ENCODE results near the gene SEPTIN1. TPM values are rescaled to one million over a fixed set of nuclear protein-coding genes. Genes with fewer than 3 reads are reported as not detected.

SEPTIN1 gene
- total RNA-seq, 1 experiment from 2014 or later: 1.4 TPM

GRCh38 chr16:30416047-30416603 lies 33.8 kb upstream of the SEPTIN1 start:
- Mint-ChIP-seq H3K36me3 (ENCODE audit: insufficient read depth in 1 of 3, low read depth in 3 of 3) (peaks cover 19 to 43% (median 39%) of the 10 kb centered on the region in 3 experiments; a peak in 6 of 7 replicates), H3K9me3 (no peaks in the 10 kb centered on the region; a peak in 1 of 5 replicates), H3K27ac (no peak overlapping the region), H3K4me3 (no peak overlapping the region), H3K27me3 (ENCODE audit: low read depth) (no peaks in the 10 kb centered on the region; the same call in none of the 2 replicates), H3K4me1 (peaks cover 7 to 12% of the 10 kb centered on the region in 2 experiments)
- Histone ChIP-seq H3K4me2 (ENCODE audit: insufficient read depth, insufficient read length, low read length) (no peak overlapping the region), H2BK5ac (ENCODE audit: insufficient read length, low read length) (no peak overlapping the region), H2BK12ac (ENCODE audit: insufficient read length, low read depth, low read length) (no peak overlapping the region), H3K56ac (ENCODE audit: insufficient read length, low read depth, low read length) (no peak overlapping the region), H3K18ac (ENCODE audit: insufficient read length, low read depth, low read length) (no peak overlapping the region), H4K20me1 (ENCODE audit: control insufficient read depth, insufficient read depth, insufficient read length) (no peaks in the 10 kb centered on the region), H3T11ph (ENCODE audit: low read length) (no peak overlapping the region), H2BK120ac (ENCODE audit: low read depth, low read length, poor library complexity, severe bottlenecking) (no peak overlapping the region), H3K14ac (ENCODE audit: insufficient read depth, low read length) (no peak overlapping the region), H3K27ac (ENCODE audit: insufficient read length, low read depth, low read length) (no peak overlapping the region), H3K27me3 (ENCODE audit: insufficient read depth, low read length) (no peaks in the 10 kb centered on the region), H4K91ac (ENCODE audit: insufficient read length, low read depth, low read length) (no peak overlapping the region), H3K79me2 (ENCODE audit: insufficient read depth, low read length) (no peaks in the 10 kb centered on the region), H3K9me3 (ENCODE audit: control insufficient read depth, low read depth, low read length) (no peaks in the 10 kb centered on the region), H4K8ac (replicated peaks; ENCODE audit: insufficient read length, low read depth, low read length) (no peak overlapping the region), H3K23ac (ENCODE audit: insufficient read length, low read depth, low read length) (no peak overlapping the region), H3K4me1 (ENCODE audit: insufficient read depth, low read length) (no peaks in the 10 kb centered on the region), H3K4ac (ENCODE audit: low read depth, low read length) (no peak overlapping the region), H2BK15ac (ENCODE audit: low read depth, low read length) (no peak overlapping the region), H4K5ac (ENCODE audit: insufficient read length, low read depth, low read length) (no peak overlapping the region), H3K79me1 (ENCODE audit: insufficient read depth, low read depth, low read length, poor library complexity, severe bottlenecking) (no peaks in the 10 kb centered on the region), H2AFZ (ENCODE audit: low read length) (no peak overlapping the region), H3K23me2 (ENCODE audit: insufficient read length, low read depth, low read length, poor library complexity, severe bottlenecking) (peaks cover 8% of the 10 kb centered on the region), H2AK5ac (ENCODE audit: insufficient read length, low read length) (no peak overlapping the region), H2BK20ac (ENCODE audit: low read depth, low read length, poor library complexity, severe bottlenecking) (no peak overlapping the region), H3K9ac (ENCODE audit: extremely low read depth, insufficient read length, low read length) (no peak overlapping the region)
- WGBS (ENCODE audit: extremely low coverage, insufficient read length, low lambda C conversion rate): no CpG with 5 or more reads among the region's 4 CpGs
- DNase-seq: no peak
- no peak for TF ChIP-seq CTCF (conservative IDR thresholded peaks at IDR 0.05)
